PC-3 (cell line): ENCODE results near the gene NCOA1.

Experiments
- EZH2 ChIP-seq: fragments of 300-600 bp; sonication (generic); IDR thresholded peaks from one replicate; pipeline ENCODE4 v1.6.1; 2017; ENCODE audit warnings: antibody characterized with exemption, mild to moderate bottlenecking, low read length; ENCODE audit not compliant: unreplicated experiment
- TF ChIP-seq, protein P1 (sequence below): fragments of 300-600 bp; sonication (generic); conservative IDR thresholded peaks from 2 replicates; pipeline ENCODE4 v1.5.1; 2017; ENCODE audit warnings: antibody characterized with exemption, low read depth, mild to moderate bottlenecking, low read length

DNA sequence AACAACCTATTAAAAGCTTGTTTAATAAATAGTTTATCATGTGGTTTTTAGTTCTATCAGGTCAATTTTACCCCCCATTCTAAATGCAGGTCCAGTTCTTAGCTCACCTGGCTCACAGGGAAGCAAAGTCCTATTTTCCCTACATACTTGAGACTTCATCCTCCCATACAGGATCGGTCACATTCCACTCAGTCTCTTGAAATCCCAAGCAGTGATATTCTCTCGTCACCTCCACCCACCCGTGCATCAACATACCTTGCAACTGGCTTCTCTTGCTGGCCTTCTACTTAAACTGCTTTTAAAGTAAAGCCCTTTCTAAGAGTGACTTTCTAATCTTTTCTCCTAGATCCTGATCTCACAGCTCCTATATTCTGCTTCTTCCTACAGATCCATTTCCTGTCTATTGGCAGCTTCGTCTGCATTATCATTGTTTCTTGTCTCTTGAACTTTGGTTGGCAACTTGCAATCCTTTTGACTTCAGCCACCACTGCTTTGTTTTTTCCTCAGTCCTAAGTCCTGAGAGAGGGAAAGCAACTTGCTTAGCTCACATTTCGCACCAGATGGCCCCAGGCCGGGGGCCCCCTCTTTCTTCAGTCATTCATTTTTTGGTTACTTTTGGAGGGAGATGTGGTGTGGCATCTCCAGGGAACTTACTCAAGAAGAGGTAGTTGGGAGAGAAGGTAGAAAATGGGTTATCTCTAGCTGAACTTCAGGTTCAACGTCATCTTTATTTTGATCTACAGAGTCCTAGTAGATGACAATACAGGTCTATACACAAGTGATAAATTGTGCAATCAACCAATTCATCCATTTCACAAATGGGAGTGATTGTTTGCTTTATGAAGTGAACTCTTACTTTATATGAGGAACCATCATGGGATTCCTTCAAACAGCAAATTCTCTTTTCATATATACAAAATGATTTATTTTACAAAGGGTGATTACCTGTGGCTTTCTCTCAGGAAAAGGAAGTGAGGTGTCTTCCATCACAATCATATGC lies 23.9 kb upstream of the NCOA1 start:
- TF ChIP-seq, protein P1, sequence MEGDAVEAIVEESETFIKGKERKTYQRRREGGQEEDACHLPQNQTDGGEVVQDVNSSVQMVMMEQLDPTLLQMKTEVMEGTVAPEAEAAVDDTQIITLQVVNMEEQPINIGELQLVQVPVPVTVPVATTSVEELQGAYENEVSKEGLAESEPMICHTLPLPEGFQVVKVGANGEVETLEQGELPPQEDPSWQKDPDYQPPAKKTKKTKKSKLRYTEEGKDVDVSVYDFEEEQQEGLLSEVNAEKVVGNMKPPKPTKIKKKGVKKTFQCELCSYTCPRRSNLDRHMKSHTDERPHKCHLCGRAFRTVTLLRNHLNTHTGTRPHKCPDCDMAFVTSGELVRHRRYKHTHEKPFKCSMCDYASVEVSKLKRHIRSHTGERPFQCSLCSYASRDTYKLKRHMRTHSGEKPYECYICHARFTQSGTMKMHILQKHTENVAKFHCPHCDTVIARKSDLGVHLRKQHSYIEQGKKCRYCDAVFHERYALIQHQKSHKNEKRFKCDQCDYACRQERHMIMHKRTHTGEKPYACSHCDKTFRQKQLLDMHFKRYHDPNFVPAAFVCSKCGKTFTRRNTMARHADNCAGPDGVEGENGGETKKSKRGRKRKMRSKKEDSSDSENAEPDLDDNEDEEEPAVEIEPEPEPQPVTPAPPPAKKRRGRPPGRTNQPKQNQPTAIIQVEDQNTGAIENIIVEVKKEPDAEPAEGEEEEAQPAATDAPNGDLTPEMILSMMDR, result no peak
- TF ChIP-seq EZH2, result no peak
